ENCODE results near the gene MYH2.
"Not testable (repeated sequence)": the region's sequence is repeated elsewhere in the genome, so short reads cannot be mapped to it uniquely, and the experiment has no call there.

Gene MYH2

GRCh38 chr17:10549096-10549842 lies at the start of gene MYH2:
Gene MYH2, minus strand, starts transcription at chr17:10549658. Its CDS starts 1,738 bp downstream, at chr17:10547920.
- no peak within 1 kb of the TSS for H3K27ac Mint-ChIP-seq
- intact Hi-C loops (cut with micrococcal nuclease), result no loop called here
- no peaks in the 10 kb centered on the region for H3K9me3 Mint-ChIP-seq
- no peaks in the 10 kb centered on the region for H3K36me3 Mint-ChIP-seq (ENCODE audit: low read depth)
- peaks cover 7% of the 10 kb centered on the region for H3K27me3 Mint-ChIP-seq
- H3K4me3 Mint-ChIP-seq, result no peak within 1 kb of the TSS
- H3K4me1 Mint-ChIP-seq (ENCODE audit: low read depth), result no peaks in the 10 kb centered on the region

- Mint-ChIP-seq H3K4me1 (ENCODE audit: low read depth) (no peaks in the 10 kb centered on the region), H3K27ac (no peak overlapping the region), H3K4me3 (no peak overlapping the region), H3K27me3 (peaks cover 10% of the 10 kb centered on the region), H3K36me3 (ENCODE audit: low read depth) (no peaks in the 10 kb centered on the region), H3K9me3 (no peaks in the 10 kb centered on the region)
- intact Hi-C loops (cut with micrococcal nuclease), result no loop called here
Observed at GRCh38 chr17:10598621-10599020, 49.2 kb upstream of the MYH2 start.

- H3K9me3 Mint-ChIP-seq, result no peaks in the 10 kb centered on the region
- no peaks in the 10 kb centered on the region for H3K36me3 Mint-ChIP-seq (ENCODE audit: low read depth)
- H3K4me1 Mint-ChIP-seq (ENCODE audit: low read depth), result no peaks in the 10 kb centered on the region
- no peak overlapping the region for H3K4me3 Mint-ChIP-seq
- intact Hi-C loops (cut with micrococcal nuclease), result no loop called here
- H3K27me3 Mint-ChIP-seq, result peaks cover 2% of the 10 kb centered on the region
- no peak overlapping the region for H3K27ac Mint-ChIP-seq
Observed at GRCh38 chr17:10589553-10590145, 40.2 kb upstream of the MYH2 start.

GRCh38 chr17:10585529-10585928 lies 36.1 kb upstream of the MYH2 start:
- Mint-ChIP-seq H3K36me3 (ENCODE audit: low read depth) (no peaks in the 10 kb centered on the region), H3K9me3 (no peaks in the 10 kb centered on the region), H3K4me1 (ENCODE audit: low read depth) (no peaks in the 10 kb centered on the region), H3K4me3 (no peak overlapping the region), H3K27ac (no peak overlapping the region), H3K27me3 (peaks cover 8% of the 10 kb centered on the region)
- intact Hi-C loops (cut with micrococcal nuclease), result no loop called here

GRCh38 chr17:10583834-10584233 lies 34.4 kb upstream of the MYH2 start:
- Mint-ChIP-seq H3K27me3 (peaks cover 11% of the 10 kb centered on the region), H3K36me3 (ENCODE audit: low read depth) (no peaks in the 10 kb centered on the region), H3K27ac (no peak overlapping the region), H3K4me1 (ENCODE audit: low read depth) (no peaks in the 10 kb centered on the region), H3K4me3 (no peak overlapping the region), H3K9me3 (no peaks in the 10 kb centered on the region)
- intact Hi-C loops (cut with micrococcal nuclease), result no loop called here

GRCh38 chr17:10579270-10579669 lies 29.8 kb upstream of the MYH2 start:
- Mint-ChIP-seq H3K36me3 (ENCODE audit: low read depth) (no peaks in the 10 kb centered on the region), H3K4me3 (no peak overlapping the region), H3K27me3 (peaks cover 13% of the 10 kb centered on the region), H3K9me3 (no peaks in the 10 kb centered on the region), H3K27ac (no peak overlapping the region), H3K4me1 (ENCODE audit: low read depth) (no peaks in the 10 kb centered on the region)
- intact Hi-C loops (cut with micrococcal nuclease), result no loop called here

- Mint-ChIP-seq H3K4me3 (no peak overlapping the region), H3K9me3 (no peaks in the 10 kb centered on the region), H3K4me1 (ENCODE audit: low read depth) (no peaks in the 10 kb centered on the region), H3K27me3 (peaks cover 10% of the 10 kb centered on the region), H3K36me3 (ENCODE audit: low read depth) (no peaks in the 10 kb centered on the region), H3K27ac (no peak overlapping the region)
- intact Hi-C loops (cut with micrococcal nuclease), result no loop called here
Observed at GRCh38 chr17:10574324-10574723, 24.9 kb upstream of the MYH2 start.

- Mint-ChIP-seq H3K36me3 (ENCODE audit: low read depth) (no peaks in the 10 kb centered on the region), H3K4me3 (no peak overlapping the region), H3K4me1 (ENCODE audit: low read depth) (no peaks in the 10 kb centered on the region), H3K9me3 (no peaks in the 10 kb centered on the region), H3K27me3 (peaks cover 4% of the 10 kb centered on the region), H3K27ac (no peak overlapping the region)
- intact Hi-C loops (cut with micrococcal nuclease), result no loop called here
Observed at GRCh38 chr17:10563991-10564660, 14.7 kb upstream of the MYH2 start.

- H3K9me3 Mint-ChIP-seq, result no peaks in the 10 kb centered on the region
- no peak overlapping the region for H3K27ac Mint-ChIP-seq
- H3K4me1 Mint-ChIP-seq (ENCODE audit: low read depth), result no peaks in the 10 kb centered on the region
- H3K36me3 Mint-ChIP-seq (ENCODE audit: low read depth), result no peaks in the 10 kb centered on the region
- intact Hi-C loops (cut with micrococcal nuclease), result no loop called here
- H3K4me3 Mint-ChIP-seq, result no peak overlapping the region
- H3K27me3 Mint-ChIP-seq, result peaks cover 1% of the 10 kb centered on the region
Observed at GRCh38 chr17:10558049-10558448, 8.6 kb upstream of the MYH2 start.

- no peaks in the 10 kb centered on the region for H3K9me3 Mint-ChIP-seq
- H3K36me3 Mint-ChIP-seq (ENCODE audit: low read depth), result no peaks in the 10 kb centered on the region
- no peak overlapping the region for H3K27ac Mint-ChIP-seq
- H3K4me3 Mint-ChIP-seq, result no peak overlapping the region
- intact Hi-C loops (cut with micrococcal nuclease), result no loop called here
- H3K4me1 Mint-ChIP-seq (ENCODE audit: low read depth), result no peaks in the 10 kb centered on the region
- peaks cover 1% of the 10 kb centered on the region for H3K27me3 Mint-ChIP-seq
Observed at GRCh38 chr17:10557422-10557821, 8.0 kb upstream of the MYH2 start.

GRCh38 chr17:10556301-10557005 lies 7.0 kb upstream of the MYH2 start:
- intact Hi-C loops (cut with micrococcal nuclease), result no loop called here
- Mint-ChIP-seq H3K27me3 (peaks cover 1% of the 10 kb centered on the region), H3K4me3 (no peak overlapping the region), H3K9me3 (no peaks in the 10 kb centered on the region), H3K4me1 (ENCODE audit: low read depth) (no peaks in the 10 kb centered on the region), H3K36me3 (ENCODE audit: low read depth) (no peaks in the 10 kb centered on the region), H3K27ac (no peak overlapping the region)

GRCh38 chr17:10550014-10550413 lies 556 bp upstream of the MYH2 start:
- intact Hi-C loops (cut with micrococcal nuclease), result no loop called here
- H3K27me3 Mint-ChIP-seq, result peaks cover 7% of the 10 kb centered on the region
- no peak overlapping the region for H3K4me3 Mint-ChIP-seq
- H3K4me1 Mint-ChIP-seq (ENCODE audit: low read depth), result no peaks in the 10 kb centered on the region
- H3K36me3 Mint-ChIP-seq (ENCODE audit: low read depth), result no peaks in the 10 kb centered on the region
- no peaks in the 10 kb centered on the region for H3K9me3 Mint-ChIP-seq
- no peak overlapping the region for H3K27ac Mint-ChIP-seq

GRCh38 chr17:10547351-10547750 lies 2.1 kb downstream of the MYH2 start:
- Mint-ChIP-seq H3K36me3 (ENCODE audit: low read depth) (no peaks in the 10 kb centered on the region), H3K4me1 (ENCODE audit: low read depth) (no peaks in the 10 kb centered on the region), H3K27me3 (peaks cover 7% of the 10 kb centered on the region), H3K27ac (no peak overlapping the region), H3K9me3 (no peaks in the 10 kb centered on the region), H3K4me3 (no peak overlapping the region)
- intact Hi-C loops (cut with micrococcal nuclease), result no loop called here

GRCh38 chr17:10543486-10543885 lies 6.0 kb downstream of the MYH2 start:
- intact Hi-C loops (cut with micrococcal nuclease); H3K27me3 Mint-ChIP-seq; H3K4me3 Mint-ChIP-seq; H3K36me3 Mint-ChIP-seq (ENCODE audit: low read depth); H3K27ac Mint-ChIP-seq; H3K4me1 Mint-ChIP-seq (ENCODE audit: low read depth): not testable (repeated sequence)
- peaks cover 28% of the 10 kb centered on the region for H3K9me3 Mint-ChIP-seq

Data from dendritic cell treated with granulocyte-macrophage colony-stimulating factor and Interleukin-4, amounts not matched to agents 40 ng/mL and 50 ng/mL, for 4 days (primary cell).